ENCODE data around the gene IL31RA.

The IL31RA gene

GRCh38 chr5:55899344-55899743 is 48.2 kb downstream of the IL31RA start:
- no peaks in the 10 kb centered on the region for H3K27me3 ChIP-seq (ENCODE audit: low read length)
- no peaks in the 10 kb centered on the region for H3K9me2 ChIP-seq (replicated peaks; ENCODE audit: insufficient read depth, low read length)
- no peak overlapping the region for H3K27ac ChIP-seq (ENCODE audit: low read depth, low read length)
- H3K9me3 ChIP-seq (ENCODE audit: insufficient read depth, low read length): no peaks in the 10 kb centered on the region
- no peaks in the 10 kb centered on the region for H3F3A ChIP-seq (ENCODE audit: insufficient read depth)
- H3K4me3 ChIP-seq (ENCODE audit: insufficient read depth, low read length, poor library complexity, severe bottlenecking): no peak overlapping the region
- H3K9ac ChIP-seq (ENCODE audit: low read length): no peak overlapping the region
- H2AFZ ChIP-seq (ENCODE audit: low read depth, low read length, severe bottlenecking): no peak overlapping the region
- H3K4me2 ChIP-seq (ENCODE audit: low read depth, low read length, poor library complexity, severe bottlenecking): no peak overlapping the region
- no peaks in the 10 kb centered on the region for H3K79me2 ChIP-seq (ENCODE audit: insufficient read depth, low read length)
- no peaks in the 10 kb centered on the region for H4K20me1 ChIP-seq (ENCODE audit: low read depth, low read length)
- no peak for TF ChIP-seq CTCF (IDR thresholded peaks at IDR 0.05; ENCODE audit: insufficient read depth, low read length, poor library complexity, severe bottlenecking)
- TF ChIP-seq EZH2phosphoT487 (conservative IDR thresholded peaks at IDR 0.05; ENCODE audit: low read length): no peak
- no peaks in the 10 kb centered on the region for H3K36me3 ChIP-seq (ENCODE audit: low read length)

GRCh38 chr5:55900068-55900467 is 48.9 kb downstream of the IL31RA start:
- TF ChIP-seq EZH2phosphoT487 (conservative IDR thresholded peaks at IDR 0.05; ENCODE audit: low read length) (no peak), CTCF (IDR thresholded peaks at IDR 0.05; ENCODE audit: insufficient read depth, low read length, poor library complexity, severe bottlenecking) (no peak)
- Histone ChIP-seq H3K4me3 (ENCODE audit: insufficient read depth, low read length, poor library complexity, severe bottlenecking) (no peak overlapping the region), H3K27ac (ENCODE audit: low read depth, low read length) (no peak overlapping the region), H3K79me2 (ENCODE audit: insufficient read depth, low read length) (no peaks in the 10 kb centered on the region), H3K9ac (ENCODE audit: low read length) (no peak overlapping the region), H3K36me3 (ENCODE audit: low read length) (no peaks in the 10 kb centered on the region), H3F3A (ENCODE audit: insufficient read depth) (no peaks in the 10 kb centered on the region), H4K20me1 (ENCODE audit: low read depth, low read length) (no peaks in the 10 kb centered on the region), H3K4me2 (ENCODE audit: low read depth, low read length, poor library complexity, severe bottlenecking) (no peak overlapping the region), H3K9me3 (ENCODE audit: insufficient read depth, low read length) (no peaks in the 10 kb centered on the region), H3K27me3 (ENCODE audit: low read length) (no peaks in the 10 kb centered on the region), H2AFZ (ENCODE audit: low read depth, low read length, severe bottlenecking) (no peak overlapping the region), H3K9me2 (replicated peaks; ENCODE audit: insufficient read depth, low read length) (no peaks in the 10 kb centered on the region)

GRCh38 chr5:55900776-55901175 is 49.6 kb downstream of the IL31RA start:
- Histone ChIP-seq H4K20me1 (ENCODE audit: low read depth, low read length) (no peaks in the 10 kb centered on the region), H3K27ac (ENCODE audit: low read depth, low read length) (no peak overlapping the region), H3F3A (ENCODE audit: insufficient read depth) (no peaks in the 10 kb centered on the region), H3K9me3 (ENCODE audit: insufficient read depth, low read length) (no peaks in the 10 kb centered on the region), H3K4me2 (ENCODE audit: low read depth, low read length, poor library complexity, severe bottlenecking) (no peak overlapping the region), H3K9ac (ENCODE audit: low read length) (no peak overlapping the region), H3K27me3 (ENCODE audit: low read length) (no peaks in the 10 kb centered on the region), H2AFZ (ENCODE audit: low read depth, low read length, severe bottlenecking) (no peak overlapping the region), H3K79me2 (ENCODE audit: insufficient read depth, low read length) (no peaks in the 10 kb centered on the region), H3K4me3 (ENCODE audit: insufficient read depth, low read length, poor library complexity, severe bottlenecking) (no peak overlapping the region), H3K36me3 (ENCODE audit: low read length) (no peaks in the 10 kb centered on the region), H3K9me2 (replicated peaks; ENCODE audit: insufficient read depth, low read length) (no peaks in the 10 kb centered on the region)
- TF ChIP-seq EZH2phosphoT487 (conservative IDR thresholded peaks at IDR 0.05; ENCODE audit: low read length): no peak
- TF ChIP-seq CTCF (IDR thresholded peaks at IDR 0.05; ENCODE audit: insufficient read depth, low read length, poor library complexity, severe bottlenecking): no peak

Data from SU-DHL-6 (cell line).